Kidney capillary endothelial cell (primary cell): ENCODE measurements around the gene PCNX3.
A peak's percentile ranks its signal among the peaks of the same experiment; 100 is the strongest.

Experiments used
- DNase-seq: peaks from one replicate; pipeline ENCODE4 v3.0.0-alpha.2; 2018; ENCODE audit warnings: low spot score

PCNX3 gene

GRCh38 chr11:65615229-65615949 is at the start of gene PCNX3:
TSS of gene PCNX3 (plus strand) at chr11:65615776. CDS start at chr11:65616312, 536 bp downstream.
- peak; percentile 100 for DNase-seq

- DNase-seq = no peak
Measured at GRCh38 chr11:65569164-65569972, 46.2 kb upstream of the PCNX3 start.

DNA sequence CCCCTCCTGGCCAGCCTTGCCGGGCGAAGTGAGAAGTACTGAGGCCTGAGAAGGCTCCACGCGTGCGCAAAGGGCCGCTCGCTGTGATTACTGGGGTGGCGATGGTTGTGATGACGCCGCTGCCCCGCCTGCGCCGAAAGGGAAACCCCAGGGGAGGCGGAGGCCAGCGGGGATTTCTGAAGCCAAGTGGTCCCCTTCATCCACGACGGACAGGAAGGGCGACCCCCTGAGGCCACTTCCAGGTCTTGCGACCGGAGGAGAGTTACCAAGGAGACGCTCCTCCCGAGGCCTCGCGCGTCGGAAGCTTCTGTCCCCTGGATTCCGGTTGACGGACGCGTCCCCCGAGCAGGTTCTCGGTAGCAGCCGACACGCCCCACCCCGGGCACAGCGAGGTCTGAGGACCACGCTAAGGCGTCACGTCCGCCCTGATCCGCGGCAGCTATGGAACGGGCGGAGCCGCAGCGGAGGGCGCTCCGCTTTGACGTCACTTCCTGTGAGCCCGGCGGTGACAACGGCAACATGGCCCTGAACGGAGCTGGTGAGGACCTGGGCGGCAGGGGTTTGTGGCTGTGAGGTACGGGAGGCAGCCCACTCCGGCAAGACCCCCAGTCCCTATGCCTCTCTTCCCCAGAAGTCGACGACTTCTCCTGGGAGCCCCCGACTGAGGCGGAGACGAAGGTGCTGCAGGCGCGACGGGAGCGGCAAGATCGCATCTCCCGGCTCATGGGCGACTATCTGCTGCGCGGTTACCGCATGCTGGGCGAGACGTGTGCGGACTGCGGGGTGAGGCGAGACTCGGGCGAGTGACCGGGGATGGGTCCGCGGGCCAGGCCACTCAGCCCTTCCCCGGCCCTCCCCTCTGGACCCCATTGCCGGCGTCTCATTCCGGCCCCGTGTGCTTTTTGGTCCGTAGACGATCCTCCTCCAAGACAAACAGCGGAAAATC is 45.3 kb upstream of the PCNX3 start, which contains the start of gene ZNRD2:
Gene ZNRD2, plus strand, starts transcription at position 505 of the 946 bp plus-strand sequence. Its CDS starts 15 bp downstream, at position 520.
- DNase-seq = peak; percentile 98

GRCh38 chr11:65571420-65571819 is 44.2 kb upstream of the PCNX3 start:
- no peak for DNase-seq

GRCh38 chr11:65571940-65572339 is 43.6 kb upstream of the PCNX3 start:
- no peak for DNase-seq

DNA sequence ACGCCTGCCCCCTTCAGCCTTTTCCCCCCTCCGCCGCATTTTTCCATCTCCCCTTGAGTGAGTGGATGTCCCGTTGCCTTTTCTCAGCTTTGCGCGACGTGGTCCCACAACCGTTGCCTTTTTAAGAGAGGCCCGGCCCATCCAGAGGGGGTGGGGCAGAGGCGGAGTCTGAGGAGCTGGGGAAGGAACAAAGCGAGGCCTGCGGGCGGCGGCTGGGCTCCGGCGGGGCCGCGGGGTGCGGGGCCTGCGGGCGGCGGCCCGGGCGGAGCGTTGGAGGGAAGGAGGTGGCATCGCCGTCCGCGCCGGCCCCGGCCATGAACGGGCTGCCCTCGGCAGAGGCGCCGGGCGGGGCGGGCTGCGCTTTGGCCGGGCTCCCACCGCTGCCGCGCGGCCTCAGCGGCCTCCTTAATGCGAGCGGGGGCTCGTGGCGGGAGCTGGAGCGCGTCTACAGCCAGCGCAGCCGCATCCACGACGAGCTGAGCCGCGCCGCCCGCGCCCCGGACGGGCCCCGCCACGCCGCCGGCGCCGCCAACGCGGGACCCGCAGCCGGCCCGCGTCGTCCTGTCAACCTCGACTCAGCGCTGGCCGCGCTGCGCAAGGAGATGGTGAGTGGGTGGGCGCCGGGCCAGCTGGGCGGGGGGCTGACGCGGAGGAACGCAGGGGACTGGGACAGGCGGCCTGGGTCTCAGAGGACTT is 43.1 kb upstream of the PCNX3 start, which contains the start of gene FAM89B:
Gene FAM89B, plus strand, starts transcription at position 183 of the 696 bp plus-strand sequence. Its CDS starts 132 bp downstream, at position 315.
- DNase-seq = no peak

- DNase-seq = no peak
Measured at GRCh38 chr11:65573391-65574079, 42.0 kb upstream of the PCNX3 start.

- peak; percentile 94 for DNase-seq
Measured at GRCh38 chr11:65574109-65574810, 41.3 kb upstream of the PCNX3 start.

- DNase-seq = no peak
Measured at GRCh38 chr11:65574811-65575567, 40.6 kb upstream of the PCNX3 start.

DNA sequence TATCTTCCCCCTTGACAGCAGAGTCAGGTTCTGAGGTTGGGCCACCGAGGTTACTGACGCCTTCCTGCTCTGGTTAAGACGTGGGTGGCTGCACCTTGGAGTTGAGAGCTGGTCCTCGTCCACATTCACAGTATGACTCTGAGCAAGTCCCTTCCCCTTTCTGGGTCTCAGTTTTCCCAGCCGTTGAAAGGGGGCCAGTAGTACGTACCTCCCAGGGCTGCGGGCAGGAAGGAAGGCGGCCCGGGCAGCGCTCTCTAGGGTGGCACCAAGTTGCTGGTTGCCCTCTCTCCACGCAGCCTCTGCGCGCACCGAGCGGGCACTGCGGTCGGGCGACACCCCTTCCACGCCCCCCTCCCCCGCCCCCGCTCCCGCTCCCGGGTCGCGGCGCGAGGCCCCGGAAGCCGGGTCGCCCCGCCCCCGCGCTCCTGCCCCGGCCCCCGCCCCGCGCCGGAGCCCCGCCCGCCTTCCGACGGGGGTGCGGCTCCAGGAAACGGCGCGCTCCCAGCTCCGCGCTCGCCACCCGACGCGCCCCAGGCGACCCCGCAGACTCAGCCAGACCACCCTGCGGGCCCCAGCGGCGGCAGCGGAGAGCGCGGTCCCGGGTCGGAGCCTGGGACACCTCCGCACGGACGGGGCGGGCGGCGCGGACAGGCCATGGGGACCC is 39.9 kb upstream of the PCNX3 start, which contains the start of gene EHBP1L1:
Gene EHBP1L1, plus strand, starts transcription at position 486 of the 664 bp plus-strand sequence. CDS start 250 bp downstream, outside the sequence.
- no peak for DNase-seq

GRCh38 chr11:65576232-65576866 is 39.2 kb upstream of the PCNX3 start:
- no peak for DNase-seq

- no peak for DNase-seq
Measured at GRCh38 chr11:65576867-65577755, 38.5 kb upstream of the PCNX3 start.

- no peak for DNase-seq
Measured at GRCh38 chr11:65577756-65578109, 37.8 kb upstream of the PCNX3 start.

- DNase-seq = no peak
Measured at GRCh38 chr11:65578134-65578533, 37.4 kb upstream of the PCNX3 start.

DNA sequence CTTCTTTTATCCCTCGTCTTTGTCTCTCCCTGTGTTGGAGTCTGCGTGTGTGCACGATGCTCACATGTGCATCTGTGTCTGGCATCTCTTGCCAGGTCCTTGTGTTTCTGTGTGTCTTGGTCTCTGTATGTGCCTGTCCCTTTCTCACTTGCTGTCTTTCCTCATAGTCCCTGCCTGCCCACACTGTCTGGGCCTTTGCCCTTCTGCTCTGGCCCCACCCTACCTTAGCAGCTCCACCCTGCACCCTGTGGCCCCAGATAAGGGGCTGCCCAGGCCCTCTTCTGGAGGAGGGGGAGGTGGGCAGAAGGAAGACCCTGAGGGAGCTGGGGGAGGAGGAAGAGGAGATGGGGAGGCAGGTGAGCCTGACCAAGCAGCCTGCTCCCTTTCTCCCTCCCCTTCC is 36.9 kb upstream of the PCNX3 start:
- no peak for DNase-seq

DNA sequence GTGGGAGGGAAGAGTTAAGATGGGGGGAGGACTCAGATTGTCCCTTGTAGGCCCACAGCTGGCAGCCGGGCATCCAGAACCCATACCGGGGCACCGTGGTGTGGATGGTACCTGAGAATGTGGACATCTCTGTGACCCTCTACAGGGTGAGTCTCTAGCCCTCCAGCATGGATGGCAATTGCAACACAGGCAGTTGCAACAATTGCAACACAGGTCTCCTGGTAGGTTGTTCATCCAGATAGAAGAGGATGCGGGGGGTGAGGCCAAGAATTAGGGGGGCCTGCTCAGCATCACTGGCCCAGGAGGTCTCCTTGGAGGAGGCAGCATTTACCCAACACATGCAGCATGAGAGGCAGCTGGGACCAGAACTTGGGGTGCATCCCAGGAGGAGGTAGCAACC is 36.3 kb upstream of the PCNX3 start:
- DNase-seq = no peak

DNA sequence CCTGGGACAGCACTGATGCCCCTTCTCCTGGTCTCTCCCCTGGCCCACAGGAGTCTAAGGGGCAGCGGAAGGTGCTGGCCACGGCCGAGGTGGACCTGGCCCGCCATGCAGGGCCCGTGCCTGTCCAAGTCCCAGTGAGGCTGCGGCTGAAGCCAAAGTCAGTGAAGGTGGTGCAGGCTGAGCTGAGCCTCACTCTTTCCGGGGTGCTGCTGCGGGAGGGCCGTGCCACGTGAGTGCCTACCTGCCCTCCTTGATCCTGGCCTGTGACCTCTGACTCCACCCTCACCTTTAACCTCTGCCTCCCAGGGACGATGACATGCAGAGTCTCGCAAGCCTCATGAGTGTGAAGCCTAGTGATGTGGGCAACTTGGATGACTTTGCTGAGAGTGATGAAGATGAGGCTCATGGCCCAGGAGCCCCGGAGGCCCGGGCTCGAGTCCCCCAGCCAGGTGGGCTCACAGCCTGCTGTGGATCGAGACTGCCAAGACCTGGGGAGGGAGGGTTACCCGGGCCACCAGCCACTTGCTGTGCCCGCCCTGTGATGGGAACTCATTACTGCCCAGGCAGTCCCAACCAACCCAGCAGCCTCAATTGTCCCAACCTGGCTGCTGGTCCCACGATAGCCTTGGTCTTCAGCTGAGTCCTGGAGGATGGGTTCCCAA is 35.4 kb upstream of the PCNX3 start:
- no peak for DNase-seq
